Activated CD8-positive, alpha-beta T cell treated with anti-CD3 and anti-CD28 coated beads for 36 hours (primary cell): ENCODE data around the gene COL1A1. TPM values are rescaled to one million over a fixed set of nuclear protein-coding genes. Genes with fewer than 3 reads are reported as not detected.

Experiments
- ATAC-seq: fragments of 200-7000 bp; cut with Tn5 transposase; one replicate; pipeline ENCODE4 v1.10.0; 2021; ENCODE audit warnings: mild to moderate bottlenecking, moderate library complexity
- CTCF ChIA-PET: fragments of 350-600 bp; sonication (Branson Sonifier 250); formaldehyde crosslinking; loops from one replicate; lab custom pipeline; 2021; ENCODE audit warnings: antibody characterized with exemption; lab: Charles Lee
- POLR2A ChIA-PET: fragments of 350-600 bp; sonication (Branson Sonifier 250); formaldehyde crosslinking; loops from one replicate; lab custom pipeline; 2021; ENCODE audit warnings: antibody characterized with exemption; lab: Charles Lee
- DNase-seq: peaks from one replicate; pipeline ENCODE4 v3.0.0-alpha.2; 2020
- H3K27ac Mint-ChIP-seq: one replicate; pipeline ENCODE4 v1.8.0; 2021; ENCODE audit warnings: mild to moderate bottlenecking, mixed read lengths
- H3K27me3 Mint-ChIP-seq: one replicate; pipeline ENCODE4 v1.8.0; 2021; ENCODE audit warnings: mixed read lengths
- H3K36me3 Mint-ChIP-seq: one replicate; pipeline ENCODE4 v1.8.0; 2021; ENCODE audit warnings: low read depth, mixed read lengths
- H3K4me1 Mint-ChIP-seq: one replicate; pipeline ENCODE4 v1.8.0; 2021; ENCODE audit warnings: low read depth, mixed read lengths
- H3K4me3 Mint-ChIP-seq: one replicate; pipeline ENCODE4 v1.8.0; 2021; ENCODE audit warnings: mild to moderate bottlenecking, moderate library complexity, mixed read lengths
- H3K9me3 Mint-ChIP-seq: one replicate; pipeline ENCODE4 v1.8.0; 2021; ENCODE audit warnings: mixed read lengths
- CTCF ChIP-seq: fragments of 200-600 bp; IDR thresholded peaks from one replicate; pipeline ENCODE4 v1.8.0; 2022; ENCODE audit warnings: antibody characterized with exemption, mild to moderate bottlenecking
- intact Hi-C: fragments of 100-400 bp; cut with micrococcal nuclease; formaldehyde crosslinking; loops from one replicate; pipeline ENCODE4 v1.10.0; 2022
- total RNA-seq, 2 experiments: library from RNA; stranded (reverse); gene quantifications; one replicate each; pipeline ENCODE4 v1.2.3, GENCODE V29; 2021

The COL1A1 gene
- total RNA-seq, 2 experiments from 2014 or later, result 0.92 to 1.0 TPM

DNA sequence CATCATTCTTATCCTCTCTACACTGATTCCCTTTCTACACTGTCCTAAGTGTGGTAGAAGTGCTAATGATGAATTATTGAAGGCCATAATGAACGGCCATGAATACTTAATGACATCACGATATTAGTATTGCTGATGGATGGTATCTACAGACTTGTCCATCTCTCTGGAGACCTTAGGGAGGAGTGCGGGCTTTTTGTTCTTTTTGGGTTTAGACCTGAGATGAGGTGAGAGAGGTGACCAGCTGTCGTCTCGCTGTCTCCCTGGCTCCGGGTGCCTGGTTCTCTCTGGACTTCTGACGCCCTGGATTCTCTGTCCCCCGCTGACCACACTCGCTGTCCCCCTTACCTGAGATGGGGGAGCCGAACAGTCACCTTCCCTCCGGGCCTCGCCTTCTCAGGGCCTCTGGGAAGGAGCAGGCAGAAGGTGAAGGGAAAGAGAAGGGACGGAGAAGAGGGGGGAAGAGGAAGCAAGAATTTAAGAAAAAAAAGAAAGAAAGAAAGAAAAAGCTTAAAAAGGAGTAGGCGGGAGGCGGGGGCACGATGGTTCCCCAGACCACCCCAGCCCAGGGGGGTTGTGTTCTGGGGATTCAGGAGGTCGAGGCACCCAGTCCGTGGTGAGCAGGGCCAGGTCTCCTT is 18.5 kb downstream of the COL1A1 start:
- DNase-seq (no peak), ATAC-seq (no peak)
- H3K4me3 Mint-ChIP-seq, result no peak overlapping the region
- no peaks in the 10 kb centered on the region for H3K36me3 Mint-ChIP-seq
- H3K4me1 Mint-ChIP-seq, result peaks cover 18% of the 10 kb centered on the region
- TF ChIP-seq CTCF, result no peak
- no peaks in the 10 kb centered on the region for H3K27me3 Mint-ChIP-seq
- no peak overlapping the region for H3K27ac Mint-ChIP-seq
- intact Hi-C loops, result no loop called here
- ChIA-PET CTCF (interaction anchor here (0.9 kb wide), 1 partner anchor 230 kb away, joined by 3 read pairs; no protein-coding TSS in a partner anchor), POLR2A (interaction anchor here (1.8 kb wide), 1 partner anchor 22 kb away, joined by 4 read pairs; no protein-coding TSS in a partner anchor)
- no peaks in the 10 kb centered on the region for H3K9me3 Mint-ChIP-seq

DNA sequence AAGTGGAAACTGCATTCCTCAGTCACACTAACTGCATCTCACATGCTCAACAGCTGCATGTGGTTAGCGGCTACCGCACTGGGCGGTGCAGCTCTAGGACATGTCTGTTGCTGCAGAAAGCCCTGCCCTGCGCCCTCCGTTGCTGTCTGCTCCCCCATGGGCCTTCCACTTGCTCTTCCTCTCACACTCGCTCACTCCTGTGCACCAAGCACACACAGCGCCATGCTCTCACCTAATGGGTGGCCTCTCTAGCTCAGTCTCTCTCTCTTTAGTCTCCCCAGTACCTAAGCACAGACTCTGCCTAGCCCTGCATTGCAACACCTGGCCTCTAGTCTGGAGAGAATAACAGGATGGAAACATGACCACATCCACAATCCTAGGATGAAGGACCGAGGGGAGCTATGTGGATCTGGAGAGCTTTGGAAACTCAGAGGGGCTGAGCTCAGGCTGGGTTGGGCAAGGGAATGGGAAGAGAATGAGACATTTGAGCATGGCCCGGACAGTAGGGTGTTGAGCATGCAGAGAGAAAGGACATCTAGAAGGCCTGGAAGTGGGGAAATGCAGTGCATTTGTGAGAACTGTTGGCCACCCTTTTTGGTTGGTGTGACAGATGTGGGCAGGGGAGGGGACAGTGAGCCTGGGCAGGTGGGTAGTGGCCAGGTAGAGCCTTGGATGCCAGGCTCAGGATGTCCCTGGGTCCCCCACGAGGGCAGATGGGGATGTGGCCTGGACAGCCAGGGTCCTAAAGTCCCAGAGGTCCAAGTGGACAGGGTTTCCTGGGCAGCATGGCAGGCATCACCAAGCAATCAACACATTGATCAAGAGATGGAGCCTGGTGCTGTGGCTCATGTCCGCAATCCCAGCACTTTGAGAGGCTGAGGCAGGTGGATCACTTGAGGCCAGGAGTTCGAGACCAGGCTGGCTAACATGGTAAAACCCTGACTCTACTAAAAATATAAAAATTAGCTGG is 19.6 kb downstream of the COL1A1 start:
- Mint-ChIP-seq H3K4me1 (peaks cover 18% of the 10 kb centered on the region), H3K27ac (no peak overlapping the region), H3K9me3 (no peaks in the 10 kb centered on the region), H3K36me3 (no peaks in the 10 kb centered on the region), H3K27me3 (no peaks in the 10 kb centered on the region), H3K4me3 (no peak overlapping the region)
- ChIA-PET POLR2A (interaction anchor here (1.8 kb wide), 1 partner anchor 21 kb away, joined by 4 read pairs; no protein-coding TSS in a partner anchor), CTCF (interaction anchor here (0.8 to 1.6 kb wide), 2 partner anchors 13 to 16 kb away, joined by 3 to 7 read pairs; partner anchors contain the start of gene SGCA)
- TF ChIP-seq CTCF, result no peak
- intact Hi-C loops, result no loop called here
- ATAC-seq (no peak), DNase-seq (no peak)

- Mint-ChIP-seq H3K4me3 (no peak overlapping the region), H3K36me3 (no peaks in the 10 kb centered on the region), H3K9me3 (no peaks in the 10 kb centered on the region), H3K27me3 (no peaks in the 10 kb centered on the region), H3K4me1 (peaks cover 18% of the 10 kb centered on the region), H3K27ac (no peak overlapping the region)
- CTCF ChIA-PET, result interaction anchor here (0.8 to 1.6 kb wide), 2 partner anchors 12 to 15 kb away, joined by 3 to 7 read pairs; partner anchors contain the start of gene SGCA
- DNase-seq, result no peak
- ATAC-seq, result no peak
- POLR2A ChIA-PET, result no interaction called here
- no peak for TF ChIP-seq CTCF
- intact Hi-C loops, result no loop called here
Observed at GRCh38 chr17:50181144-50181543, 20.3 kb downstream of the COL1A1 start.

DNA sequence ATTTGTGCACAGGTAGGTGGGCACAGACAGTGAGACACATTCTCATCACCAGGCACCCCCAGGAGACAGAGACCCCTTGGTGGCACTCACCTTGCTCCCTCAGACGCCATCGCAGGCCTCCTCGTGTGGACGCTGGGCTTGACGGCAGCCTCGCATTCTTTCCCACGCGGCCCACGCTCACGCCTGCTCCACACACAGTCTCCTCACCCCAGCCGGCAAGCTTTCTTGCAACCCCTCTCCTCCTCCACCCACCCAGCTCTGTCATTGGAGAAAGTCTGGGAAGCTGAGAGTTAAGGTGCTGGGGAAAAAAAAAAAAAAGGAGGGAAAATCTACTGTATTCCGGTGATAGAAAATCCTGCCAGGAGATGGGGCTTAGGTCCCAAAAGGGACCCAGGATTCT is 20.8 kb downstream of the COL1A1 start:
- no peak for TF ChIP-seq CTCF
- intact Hi-C loops, result no loop called here
- no peaks in the 10 kb centered on the region for H3K9me3 Mint-ChIP-seq
- H3K27me3 Mint-ChIP-seq, result no peaks in the 10 kb centered on the region
- ChIA-PET CTCF (no interaction called here), POLR2A (no interaction called here)
- peaks cover 18% of the 10 kb centered on the region for H3K4me1 Mint-ChIP-seq
- DNase-seq (no peak), ATAC-seq (no peak)
- no peaks in the 10 kb centered on the region for H3K36me3 Mint-ChIP-seq
- no peak overlapping the region for H3K4me3 Mint-ChIP-seq
- H3K27ac Mint-ChIP-seq, result no peak overlapping the region
